Activated naive CD4-positive, alpha-beta T cell treated with Interleukin-2 at 50 U/mL for 16 hours (primary cell): Measurements from ENCODE around the gene CALU.

Source experiments
- DNase-seq: peaks from one replicate; pipeline ENCODE4 v3.0.0-alpha.2; 2020

Gene CALU

DNA sequence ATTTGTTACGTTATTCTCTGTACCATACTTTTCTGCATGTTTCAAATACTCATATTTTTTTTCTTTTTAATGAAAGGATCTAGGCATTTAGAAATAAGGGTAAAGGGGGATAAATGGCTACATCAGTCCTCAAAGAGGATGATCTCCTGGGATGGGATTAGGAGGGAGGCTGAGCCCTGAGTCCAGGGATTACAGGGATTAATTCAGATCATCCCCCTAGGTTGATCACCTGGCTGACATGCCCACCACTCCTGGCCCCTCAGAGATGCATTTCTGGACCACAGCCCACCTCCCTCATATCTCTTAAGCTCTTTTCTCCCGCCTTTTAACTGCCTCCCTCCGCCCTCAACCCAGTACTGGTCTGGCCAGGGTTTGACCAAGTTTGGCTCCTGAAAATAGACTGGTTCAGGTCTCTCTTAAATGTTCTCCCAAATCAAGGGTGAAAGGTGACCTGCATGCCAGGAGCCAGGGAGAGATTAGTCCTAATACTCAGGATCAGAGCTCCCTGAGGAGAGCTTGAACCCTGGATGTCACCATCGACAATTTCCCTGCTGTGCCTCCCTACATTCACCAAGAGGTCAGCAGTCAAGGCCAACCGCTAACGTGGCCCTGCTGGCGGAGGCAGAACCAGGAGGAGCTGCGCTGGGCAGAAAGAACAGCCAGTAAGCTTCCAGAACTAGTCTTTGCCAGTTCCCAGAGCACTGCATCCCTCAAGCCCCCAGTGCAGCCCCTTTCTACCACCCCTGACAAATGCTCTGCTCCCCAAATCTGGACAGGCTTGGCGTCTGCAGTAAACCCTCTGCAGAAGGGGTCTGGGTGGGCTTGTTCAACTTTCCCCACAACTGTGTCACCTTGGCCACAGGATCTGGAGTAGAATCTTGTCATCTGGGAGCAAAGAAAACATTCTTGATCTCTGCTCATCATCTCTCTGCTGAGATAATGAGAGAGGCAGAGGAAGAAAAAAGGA lies 49.6 kb downstream of the CALU start:
- no peak for DNase-seq

GRCh38 chr7:128790315-128791041 lies 51.3 kb downstream of the CALU start:
- DNase-seq: no peak

- peak; percentile 75 for DNase-seq
Measured at GRCh38 chr7:128791121-128791971, 52.2 kb downstream of the CALU start, which contains the start of gene CCDC136. Gene CCDC136 (plus strand): TSS chr7:128791968. CDS start chr7:128792412, 444 bp downstream.

DNA sequence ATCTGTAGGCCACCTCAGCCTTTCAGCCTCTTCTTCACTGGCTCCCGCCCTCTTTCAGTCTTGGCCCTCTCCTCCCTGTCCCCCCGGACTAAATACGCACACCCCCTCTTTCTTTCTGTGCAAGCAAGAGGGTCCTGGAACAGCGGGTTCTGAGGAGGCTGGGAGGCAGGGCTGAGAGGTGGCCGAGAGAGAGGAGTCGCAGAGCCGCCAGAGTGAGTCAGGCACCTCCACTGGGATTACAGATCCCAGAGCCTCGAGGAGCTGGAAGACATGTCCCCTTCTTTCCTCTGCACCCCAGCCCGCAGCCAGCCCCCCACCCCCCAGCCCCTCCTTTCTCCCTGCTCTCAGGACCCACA lies 52.8 kb downstream of the CALU start:
- DNase-seq: no peak

GRCh38 chr7:128792471-128793180 lies 53.5 kb downstream of the CALU start:
- DNase-seq: no peak

DNA sequence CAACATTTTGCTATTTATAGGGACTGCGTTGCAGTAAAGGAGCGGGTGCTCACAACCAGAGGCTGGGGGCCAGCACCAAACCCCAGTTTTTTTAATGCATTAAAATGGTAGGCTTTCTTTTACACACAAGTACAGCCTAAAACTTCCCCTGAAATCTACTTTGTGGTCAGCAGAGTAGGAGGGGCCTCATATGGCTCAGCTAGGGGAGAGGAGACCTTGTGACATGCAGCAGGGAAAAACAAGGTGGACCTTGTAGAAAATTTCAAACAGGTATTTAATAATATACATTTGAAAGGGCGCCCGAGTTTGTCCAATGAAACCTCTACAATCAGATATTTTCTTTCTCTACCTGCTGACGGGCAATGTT lies 54.0 kb downstream of the CALU start:
- DNase-seq: no peak

DNA sequence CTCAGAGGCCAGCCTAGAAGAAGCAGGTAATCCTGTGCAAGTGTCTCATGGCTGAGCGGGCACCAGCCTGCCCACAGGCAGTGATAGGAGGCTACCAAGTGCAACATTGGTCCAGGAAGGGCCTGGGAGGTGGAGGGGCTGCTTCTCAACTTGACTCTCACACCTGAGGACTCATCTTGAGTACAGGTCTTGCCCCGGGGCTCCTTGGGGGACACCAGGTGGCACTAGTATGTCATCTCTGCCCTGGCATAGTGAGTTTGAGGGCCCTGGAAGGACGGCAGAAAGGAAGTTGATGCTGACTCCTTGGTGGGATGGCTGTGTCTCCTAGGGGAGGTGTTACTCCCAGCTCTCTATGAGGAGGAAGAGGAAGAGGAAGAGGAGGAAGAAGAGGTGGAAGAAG lies 54.9 kb downstream of the CALU start:
- no peak for DNase-seq

- no peak for DNase-seq
Measured at GRCh38 chr7:128794436-128794835, 55.3 kb downstream of the CALU start.

DNA sequence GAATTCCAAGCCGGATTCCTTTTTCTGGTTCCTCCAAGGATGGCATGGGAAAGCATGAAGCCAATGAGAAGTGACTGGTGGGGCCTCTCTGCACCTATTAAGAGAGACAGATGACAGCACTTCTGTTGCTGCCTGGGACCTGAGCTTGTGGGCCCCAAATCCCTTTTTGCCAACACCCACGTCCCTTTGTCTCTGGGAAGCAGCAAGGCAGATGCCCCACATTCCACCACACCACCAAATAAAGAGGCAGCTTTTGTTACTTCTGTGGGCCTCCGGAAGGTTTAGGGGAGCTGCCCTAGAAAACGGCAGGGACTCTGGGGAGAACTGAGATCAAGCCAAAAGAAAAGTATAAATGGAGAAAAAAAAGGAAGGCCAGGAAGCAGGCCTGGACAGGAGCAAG lies 56.0 kb downstream of the CALU start:
- no peak for DNase-seq

GRCh38 chr7:128796327-128796726 lies 57.2 kb downstream of the CALU start:
- DNase-seq: no peak

DNA sequence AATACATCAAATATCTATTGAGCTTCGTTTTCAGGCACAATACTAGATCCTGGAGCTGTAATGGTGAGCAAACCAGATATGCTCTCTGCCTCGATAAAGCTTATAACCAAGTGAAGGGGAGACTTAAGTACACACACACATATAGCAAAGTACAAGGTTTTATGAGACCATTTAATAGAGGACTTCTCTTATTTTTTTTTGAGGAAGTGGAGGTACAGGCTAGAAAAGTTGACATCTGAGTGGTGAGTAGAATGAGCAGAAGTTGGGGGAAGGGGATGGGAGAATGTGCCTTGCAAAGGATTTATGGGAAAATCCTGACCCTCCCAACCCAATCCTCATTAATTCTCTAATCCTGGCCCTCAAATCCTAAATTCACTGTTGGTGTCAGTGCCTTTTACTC lies 60.3 kb downstream of the CALU start:
- DNase-seq: no peak

- no peak for DNase-seq
Measured at GRCh38 chr7:128800567-128800966, 61.4 kb downstream of the CALU start.

GRCh38 chr7:128801003-128801402 lies 61.8 kb downstream of the CALU start:
- DNase-seq: no peak

DNA sequence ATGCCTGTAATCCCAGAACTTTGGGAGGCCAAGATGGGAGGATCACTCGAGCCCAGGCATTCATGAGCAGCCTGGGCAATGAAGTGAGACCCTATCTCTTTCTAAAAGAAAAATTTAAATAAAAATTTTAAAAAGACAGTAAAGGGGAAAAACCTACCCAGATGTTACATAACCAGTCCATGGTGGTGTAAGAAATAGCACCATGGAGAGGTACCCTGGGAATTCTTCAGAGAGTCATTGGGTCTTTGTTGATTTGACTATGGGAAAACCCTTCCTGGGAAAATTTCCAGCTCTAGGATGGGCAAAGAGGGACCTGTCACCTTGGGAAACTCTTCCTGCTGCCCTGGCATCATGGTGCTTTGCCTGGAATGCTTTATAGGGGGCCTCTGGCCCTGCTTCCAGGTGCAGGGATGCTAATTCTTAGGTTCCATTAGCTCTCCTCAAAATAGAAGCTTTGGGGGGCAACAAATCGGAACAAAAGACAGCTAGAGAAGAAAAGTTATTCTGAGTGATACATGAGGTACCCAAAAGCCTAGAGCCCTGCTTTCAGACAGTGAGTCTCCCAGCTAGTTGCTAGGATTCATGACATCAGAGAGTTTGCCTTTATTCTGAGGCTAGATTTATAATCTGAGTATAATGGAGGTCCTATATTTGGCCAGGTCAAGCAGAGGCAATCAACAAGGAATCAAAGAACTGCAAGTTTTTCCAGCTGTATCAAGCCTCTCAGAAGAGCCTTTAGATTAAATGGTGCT lies 62.7 kb downstream of the CALU start:
- DNase-seq: no peak

DNA sequence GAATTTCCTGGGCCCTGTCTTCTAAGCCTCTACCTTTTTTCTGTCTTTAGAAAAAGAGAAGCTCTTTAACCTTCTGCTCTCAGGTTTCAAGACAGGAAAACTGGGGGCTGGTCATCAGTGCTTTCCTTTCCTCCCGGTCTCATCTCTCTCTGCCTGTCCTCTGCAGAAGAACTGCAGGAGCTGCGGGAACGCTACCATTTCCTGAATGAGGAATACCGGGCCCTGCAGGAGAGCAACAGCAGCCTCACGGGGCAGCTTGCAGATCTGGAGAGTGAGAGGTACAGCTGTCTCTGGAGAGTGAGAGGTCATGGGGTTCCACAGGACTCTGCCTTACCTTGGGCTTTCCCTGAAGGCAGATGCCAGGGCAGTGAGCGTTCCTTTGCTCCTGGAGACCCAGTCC lies 65.3 kb downstream of the CALU start:
- DNase-seq: no peak

DNA sequence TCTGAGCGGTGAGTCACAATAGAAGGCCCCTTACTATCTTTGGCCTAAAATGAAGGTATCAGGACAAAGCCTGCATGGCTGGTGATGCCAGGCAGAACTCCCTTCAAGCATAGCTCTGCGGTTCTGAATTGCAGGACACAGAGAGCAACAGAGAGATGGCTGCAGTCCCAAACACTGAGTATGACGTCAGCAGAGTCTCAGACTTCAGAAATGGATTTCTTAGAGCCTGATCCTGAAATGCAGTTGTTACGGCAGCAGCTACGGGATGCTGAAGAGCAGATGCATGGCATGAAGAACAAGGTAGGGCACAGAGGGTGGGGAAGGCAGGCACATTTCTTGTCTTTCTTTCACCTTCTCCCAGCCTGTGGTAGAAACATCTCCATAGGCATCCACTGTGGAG lies 66.1 kb downstream of the CALU start:
- no peak for DNase-seq

DNA sequence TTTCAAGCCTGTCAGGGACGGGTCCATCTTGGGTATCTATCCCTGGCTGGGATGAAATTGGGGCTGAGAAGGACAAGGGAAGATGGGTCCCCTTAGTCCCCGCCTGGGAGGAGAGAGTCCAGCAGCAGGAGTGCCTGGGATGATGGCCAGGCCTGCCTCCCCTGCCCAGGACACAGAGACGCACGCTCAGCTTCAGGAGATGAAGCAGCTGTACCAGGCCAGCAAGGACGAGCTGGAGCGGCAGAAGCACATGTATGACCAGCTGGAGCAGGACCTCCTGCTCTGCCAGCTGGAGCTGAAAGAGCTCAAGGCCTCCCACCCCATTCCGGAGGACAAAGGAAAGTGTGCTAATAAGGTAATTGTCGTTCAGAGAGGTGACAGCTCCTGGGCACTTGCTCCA lies 68.0 kb downstream of the CALU start:
- no peak for DNase-seq

DNA sequence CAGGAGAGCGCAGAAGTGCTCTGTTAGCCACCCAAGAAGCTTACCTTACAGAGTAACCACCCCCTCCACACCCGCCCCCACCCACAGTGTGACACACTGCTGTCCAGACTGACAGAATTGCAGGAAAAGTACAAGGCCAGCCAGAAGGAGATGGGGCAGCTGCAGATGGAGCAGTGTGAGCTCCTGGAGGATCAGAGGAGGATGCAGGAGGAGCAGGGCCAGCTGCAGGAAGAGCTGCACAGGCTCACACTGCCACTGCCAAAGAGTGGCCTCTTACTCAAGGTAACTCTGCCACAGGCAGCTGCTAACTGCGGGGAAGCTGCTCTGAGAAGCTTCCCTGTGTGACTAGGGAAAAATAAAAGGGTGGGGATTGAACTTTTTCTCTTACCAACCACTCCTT lies 70.2 kb downstream of the CALU start:
- DNase-seq: no peak

GRCh38 chr7:128810473-128810872 lies 71.3 kb downstream of the CALU start:
- no peak for DNase-seq

DNA sequence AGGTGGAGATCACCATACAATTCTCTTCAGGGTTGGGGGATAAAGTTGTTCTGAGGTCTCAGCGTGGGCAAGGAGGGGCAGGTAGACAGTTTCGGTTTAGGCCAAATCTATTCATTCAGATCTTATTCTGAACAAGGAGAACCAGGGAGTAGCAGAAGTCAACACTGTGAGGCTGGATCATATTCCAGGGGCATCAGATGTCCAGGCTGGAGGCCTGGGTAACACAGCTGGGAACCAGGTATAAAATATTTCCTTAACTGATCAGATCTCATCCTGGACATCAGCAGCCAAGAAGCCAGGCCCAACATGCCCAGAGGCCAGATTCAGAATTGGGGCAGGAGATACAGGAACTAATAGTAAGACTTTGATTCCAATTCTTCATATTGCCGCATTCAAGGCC lies 71.8 kb downstream of the CALU start:
- no peak for DNase-seq

GRCh38 chr7:128811631-128812430 lies 72.7 kb downstream of the CALU start:
- no peak for DNase-seq
